Smooth muscle cell (in vitro differentiated cells): ENCODE measurements around the gene PRRT1B. TPM values are rescaled to one million over a fixed set of nuclear protein-coding genes. Genes with fewer than 3 reads are reported as not detected.

Experiments used
- DNase-seq: peaks from one replicate; lab custom pipeline; 2025; ENCODE audit not compliant: unreplicated experiment; lab: John Stamatoyannopoulos, UW
- H2AFZ ChIP-seq: fragments of 200-600 bp; sonication (generic); 2 replicates; pipeline ENCODE4 v1.6.0; 2016; ENCODE audit warnings: antibody characterized with exemption, low read depth, mild to moderate bottlenecking
- H3F3A ChIP-seq: fragments of 200-600 bp; sonication (generic); 2 replicates; pipeline ENCODE4 v1.6.0; 2017; ENCODE audit warnings: antibody characterized with exemption, low read depth
- H3K27ac ChIP-seq: fragments of 200-600 bp; sonication (generic); 2 replicates; pipeline ENCODE4 v1.5.1; 2016; ENCODE audit warnings: low read depth, mild to moderate bottlenecking
- H3K27me3 ChIP-seq: fragments of 200-600 bp; sonication (generic); 2 replicates; pipeline ENCODE4 v1.6.1; 2016; ENCODE audit warnings: low read depth, mild to moderate bottlenecking
- H3K36me3 ChIP-seq: fragments of 200-600 bp; sonication (generic); 2 replicates; pipeline ENCODE4 v1.5.1; 2016; ENCODE audit warnings: low read depth
- H3K4me1 ChIP-seq: fragments of 200-600 bp; sonication (generic); 2 replicates; pipeline ENCODE4 v1.5.1; 2016; ENCODE audit warnings: low read depth
- H3K4me2 ChIP-seq: fragments of 200-600 bp; sonication (generic); 2 replicates; pipeline ENCODE4 v1.6.0; 2016; ENCODE audit warnings: mild to moderate bottlenecking
- H3K4me3 ChIP-seq: fragments of 200-600 bp; sonication (generic); 2 replicates; pipeline ENCODE4 v1.5.1; 2016; ENCODE audit warnings: mild to moderate bottlenecking
- H3K79me2 ChIP-seq: fragments of 200-600 bp; sonication (generic); 2 replicates; pipeline ENCODE4 v1.6.0; 2016; ENCODE audit warnings: low read depth, mild to moderate bottlenecking
- H3K9ac ChIP-seq: fragments of 200-600 bp; sonication (generic); 2 replicates; pipeline ENCODE4 v1.6.0; 2016; ENCODE audit warnings: low read depth
- H3K9me3 ChIP-seq: fragments of 200-600 bp; sonication (generic); replicated peaks from 2 replicates; pipeline ENCODE4 v1.5.1; 2016; ENCODE audit warnings: low read depth
- H4K20me1 ChIP-seq: fragments of 200-600 bp; sonication (generic); 2 replicates; pipeline ENCODE4 v1.6.0; 2016; ENCODE audit warnings: low read depth
- CTCF ChIP-seq: fragments of 200-600 bp; sonication (generic); IDR thresholded peaks from 2 replicates; pipeline ENCODE4 v1.5.1; 2017; ENCODE audit warnings: borderline replicate concordance, mild to moderate bottlenecking, antibody characterized with exemption; ENCODE audit not compliant: insufficient read depth, poor library complexity, severe bottlenecking
- WGBS: methylation state at CpG from one replicate; pipeline ENCODE4 v1.1.7; 2016; ENCODE audit warnings: low lambda C conversion rate; 5-methylcytosine and 5-hydroxymethylcytosine counted together
- polyA plus RNA-seq: library from polyadenylated mRNA; unstranded; fragments of >200 nt; fragmentation: Nextera tagmentation; extraction: Ambion mirVana; gene quantifications from 2 replicates; pipeline ENCODE4 v1.2.1, GENCODE V29; 2016
- total RNA-seq: library from RNA; depleted of rRNA; stranded (reverse); fragments of >200 nt; gene quantifications from 2 replicates; pipeline ENCODE4 v1.2.3, GENCODE V29; 2014

Gene PRRT1B
- total and polyA plus RNA-seq, 2 experiments from 2014 or later = not detected

- no peak overlapping the region for H3K4me3 ChIP-seq
- TF ChIP-seq CTCF = no peak
- peaks cover 20% of the 10 kb centered on the region for H3K4me1 ChIP-seq
- no peak overlapping the region for H2AFZ ChIP-seq
- no peaks in the 10 kb centered on the region for H3K36me3 ChIP-seq
- H3F3A ChIP-seq = peaks cover 18% of the 10 kb centered on the region
- H3K9me3 ChIP-seq = no peaks in the 10 kb centered on the region
- H3K9ac ChIP-seq = no peak overlapping the region
- H3K79me2 ChIP-seq = no peaks in the 10 kb centered on the region
- WGBS = 67% methylated on average over 9 of the region's 9 CpGs
- DNase-seq = no peak
- peaks cover 15% of the 10 kb centered on the region for H4K20me1 ChIP-seq
- H3K27ac ChIP-seq = no peak overlapping the region
- no peaks in the 10 kb centered on the region for H3K27me3 ChIP-seq
- H3K4me2 ChIP-seq = no peak overlapping the region
Measured at GRCh38 chr9:131605770-131606590, 60.7 kb downstream of the PRRT1B start.

DNA sequence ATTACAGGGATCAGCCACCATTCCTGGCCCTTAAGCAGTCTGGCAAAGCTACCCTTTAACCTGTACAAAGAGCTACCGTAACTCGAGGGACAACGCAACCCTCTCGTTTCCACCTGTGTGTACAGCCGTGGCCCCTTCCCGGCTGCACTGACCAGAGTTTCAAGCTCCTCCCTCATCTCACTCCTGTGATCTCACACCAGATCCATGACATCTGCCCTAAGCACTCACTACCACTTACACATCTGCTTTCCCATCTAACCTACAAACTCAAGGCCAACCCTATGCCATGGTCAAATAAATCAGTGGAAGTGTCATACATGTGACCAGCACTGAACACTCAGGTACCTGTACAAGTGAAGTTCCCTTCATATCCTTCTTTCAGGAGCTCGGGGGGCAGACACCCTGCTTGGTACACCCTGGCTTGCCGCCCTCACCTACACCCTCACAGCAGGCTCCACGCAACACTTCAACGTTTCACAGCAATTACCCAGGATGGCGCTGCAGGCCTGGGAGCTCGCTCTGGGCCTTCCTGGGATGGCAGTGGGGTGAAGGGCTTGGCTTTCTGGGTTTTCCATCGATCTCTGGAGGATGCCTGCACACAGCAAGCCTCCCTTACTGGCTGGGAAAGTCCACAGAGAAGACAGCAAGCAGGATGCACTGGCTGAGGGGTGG lies 61.7 kb downstream of the PRRT1B start:
- H3K4me2 ChIP-seq = no peak overlapping the region
- H3K9ac ChIP-seq = no peak overlapping the region
- DNase-seq = no peak
- no peak overlapping the region for H2AFZ ChIP-seq
- H3K27me3 ChIP-seq = no peaks in the 10 kb centered on the region
- no peaks in the 10 kb centered on the region for H3K36me3 ChIP-seq
- H3K4me1 ChIP-seq = peaks cover 20% of the 10 kb centered on the region
- peaks cover 15% of the 10 kb centered on the region for H4K20me1 ChIP-seq
- H3F3A ChIP-seq = peaks cover 18% of the 10 kb centered on the region
- no peaks in the 10 kb centered on the region for H3K9me3 ChIP-seq
- H3K4me3 ChIP-seq = no peak overlapping the region
- TF ChIP-seq CTCF = no peak
- H3K79me2 ChIP-seq = no peaks in the 10 kb centered on the region
- H3K27ac ChIP-seq = no peak overlapping the region
- WGBS = 95% methylated on average over 13 of the region's 13 CpGs

DNA sequence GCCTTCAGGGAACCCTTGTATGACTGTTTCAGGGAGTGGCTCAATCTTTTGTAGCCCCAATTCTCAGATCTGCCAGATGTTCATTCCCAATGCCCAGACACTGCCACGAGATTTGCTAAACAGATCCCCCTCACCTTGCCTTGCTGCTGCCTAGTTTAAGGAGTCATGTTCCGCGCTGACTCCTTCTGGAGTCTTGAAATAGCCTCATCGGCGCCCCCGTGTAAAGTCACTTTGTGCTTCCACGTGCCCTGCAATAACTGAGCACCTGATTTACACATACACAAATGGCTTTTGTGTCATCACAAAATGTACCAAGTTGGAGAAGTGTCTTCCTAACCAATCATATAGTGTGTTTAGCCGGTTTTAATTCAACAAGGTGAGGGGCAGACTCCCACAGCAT lies 62.3 kb downstream of the PRRT1B start:
- no peaks in the 10 kb centered on the region for H3K9me3 ChIP-seq
- H3K4me2 ChIP-seq = no peak overlapping the region
- no peaks in the 10 kb centered on the region for H3K79me2 ChIP-seq
- no peaks in the 10 kb centered on the region for H3K36me3 ChIP-seq
- H3K27me3 ChIP-seq = no peaks in the 10 kb centered on the region
- H2AFZ ChIP-seq = no peak overlapping the region
- peak overlapping the region; percentile 90 for H3K27ac ChIP-seq
- H3K4me3 ChIP-seq = no peak overlapping the region
- TF ChIP-seq CTCF = no peak
- H3F3A ChIP-seq = peaks cover 18% of the 10 kb centered on the region
- DNase-seq = no peak
- WGBS = 90% methylated on average over 8 of the region's 8 CpGs
- H4K20me1 ChIP-seq = peaks cover 15% of the 10 kb centered on the region
- H3K9ac ChIP-seq = no peak overlapping the region
- H3K4me1 ChIP-seq = peaks cover 20% of the 10 kb centered on the region
